HG03575 (cell line): Measurements from ENCODE around the gene COL20A1.
"Not testable (repeated sequence)": the region's sequence is repeated elsewhere in the genome, so short reads cannot be mapped to it uniquely, and the experiment has no call there.

Source experiments
- ATAC-seq: cut with Tn5 transposase; IDR thresholded peaks from one replicate; pipeline ENCODE4 v1.9.1; 2021; ENCODE audit not compliant: unreplicated experiment, insufficient number of reproducible peaks, low FRiP score; ENCODE audit errors: extremely low read depth

COL20A1 gene

GRCh38 chr20:63339154-63340094, 46.4 kb downstream of the COL20A1 start:
- ATAC-seq: not testable (repeated sequence)

GRCh38 chr20:63340158-63340688, 47.2 kb downstream of the COL20A1 start:
- not testable (repeated sequence) for ATAC-seq

- ATAC-seq: no peak
Measured at GRCh38 chr20:63342561-63343459, 49.8 kb downstream of the COL20A1 start.

GRCh38 chr20:63343460-63344445, 50.8 kb downstream of the COL20A1 start:
- no peak for ATAC-seq

- no peak for ATAC-seq
Measured at GRCh38 chr20:63344616-63345327, 51.8 kb downstream of the COL20A1 start.

- no peak for ATAC-seq
Measured at GRCh38 chr20:63345328-63346100, 52.5 kb downstream of the COL20A1 start.

- no peak for ATAC-seq
Measured at GRCh38 chr20:63346131-63347080, 53.4 kb downstream of the COL20A1 start.

GRCh38 chr20:63347081-63347741, 54.2 kb downstream of the COL20A1 start:
- ATAC-seq: no peak

- ATAC-seq: no peak
Measured at GRCh38 chr20:63347950-63348827, 55.2 kb downstream of the COL20A1 start.

GRCh38 chr20:63348828-63349515, 56.0 kb downstream of the COL20A1 start:
- ATAC-seq: no peak

GRCh38 chr20:63349516-63349895, 56.5 kb downstream of the COL20A1 start:
- no peak for ATAC-seq

GRCh38 chr20:63350196-63350595, 57.2 kb downstream of the COL20A1 start:
- ATAC-seq: no peak

- no peak for ATAC-seq
Measured at GRCh38 chr20:63350597-63351325, 57.8 kb downstream of the COL20A1 start.

- ATAC-seq: no peak
Measured at GRCh38 chr20:63351326-63351700, 58.3 kb downstream of the COL20A1 start.
